Esophagus squamous epithelium (tissue), 5 donors: ENCODE measurements around the gene KRTAP4-9. TPM values are rescaled to one million over a fixed set of nuclear protein-coding genes. Genes with fewer than 3 reads are reported as not detected.
"Not testable (repeated sequence)": the region's sequence is repeated elsewhere in the genome, so short reads cannot be mapped to it uniquely, and the experiment has no call there.

Source experiments
- DNase-seq: peaks from one replicate; lab custom pipeline; 2025; lab: John Stamatoyannopoulos, UW
- H3K27ac ChIP-seq, 4 donors: fragments of 200-600 bp; sonication (generic); one replicate each; pipeline ENCODE4 v1.5.1; 2016 to 2019; ENCODE audit warnings: mild to moderate bottlenecking in 1 of 4
- H3K27me3 ChIP-seq, 4 donors: fragments of 200-600 bp; sonication (generic); 1 replicate in 3 of 4; 2 replicates in 1 of 4; pipeline versions ENCODE4 v1.5.1 to v1.6.0; 2017 to 2021; ENCODE audit warnings: antibody characterized with exemption in 1 of 4
- H3K36me3 ChIP-seq, 3 donors: fragments of 200-600 bp; sonication (generic); one replicate each; pipeline ENCODE4 v1.5.1; 2016 to 2019
- H3K4me1 ChIP-seq, 3 donors: fragments of 200-600 bp; sonication (generic); one replicate each; pipeline ENCODE4 v1.5.1; 2017 to 2019
- H3K4me3 ChIP-seq, 4 donors: fragments of 200-600 bp; sonication (generic); 1 replicate in 3 of 4; 2 replicates in 1 of 4; pipeline ENCODE4 v1.5.1; 2016 to 2019; ENCODE audit warnings: mild to moderate bottlenecking in 2 of 4, moderate library complexity in 1 of 4
- H3K9me3 ChIP-seq, 3 donors: fragments of 200-600 bp; sonication (generic); one replicate each; pipeline ENCODE4 v1.5.1; 2016 to 2019
- CTCF ChIP-seq, 6 experiments: fragments of 450-650 bp in 4 of 6; fragments of 200-600 bp in 2 of 6; sonication (generic) in 2 of 6; IDR thresholded peaks; one replicate each; pipeline ENCODE4 v1.5.1; 2016 to 2019; ENCODE audit warnings: antibody characterized with exemption in 6 of 6, mild to moderate bottlenecking in 4 of 6, moderate library complexity in 4 of 6
- POLR2A ChIP-seq, 4 donors: fragments of 450-650 bp; IDR thresholded peaks; one replicate each; pipeline ENCODE4 v1.6.1; 2017; ENCODE audit warnings: antibody characterized with exemption in 4 of 4, mild to moderate bottlenecking in 4 of 4, moderate library complexity in 3 of 4
- WGBS, 2 donors: methylation state at CpG; one replicate each; pipeline ENCODE4 v1.1.5; 2018; 5-methylcytosine and 5-hydroxymethylcytosine counted together
- intact Hi-C: fragments of 100-400 bp; cut with DNase I; formaldehyde crosslinking; loops from one replicate; pipeline ENCODE4 v1.15.0; 2022
- total RNA-seq, 4 donors: library from RNA; depleted of rRNA; stranded (reverse); fragments of >200 nt; gene quantifications; one replicate each; pipeline ENCODE4 v1.1.0, GENCODE V29; 2016
- donor health status: DM: yes; HTN: yes; CAD: no.

KRTAP4-9 gene
- total RNA-seq, 4 donors from 2014 or later, result not detected

- Histone ChIP-seq H3K4me1 (no peaks in the 10 kb centered on the region), H3K27me3 (peaks cover 0 to 5% (median 0%) of the 10 kb centered on the region in 4 donors), H3K27ac (no peak overlapping the region), H3K4me3 (no peak overlapping the region), H3K9me3 (no peaks in the 10 kb centered on the region), H3K36me3 (no peaks in the 10 kb centered on the region)
- DNase-seq, result no peak
- TF ChIP-seq CTCF (IDR thresholded peaks at IDR 0.05) (no peak), POLR2A (IDR thresholded peaks at IDR 0.05) (no peak)
- intact Hi-C loops, result no loop called here
- WGBS, 2 donors, result 77 to 82% methylated on average over 4 of the region's 4 CpGs
These were observed 41.7 kb upstream of the KRTAP4-9 start for GRCh38 chr17:41063449-41063848.

- DNase-seq, result no peak
- 70 to 75% methylated on average over 1 of the region's 1 CpG for WGBS, 2 donors
- H3K36me3 ChIP-seq, result no peaks in the 10 kb centered on the region
These were observed 40.9 kb upstream of the KRTAP4-9 start for GRCh38 chr17:41064301-41064700.

GRCh38 chr17:41065016-41065689, 40.0 kb upstream of the KRTAP4-9 start:
- H3K27ac ChIP-seq, H3K9me3 ChIP-seq, H3K4me3 ChIP-seq, H3K36me3 ChIP-seq, H3K27me3 ChIP-seq, H3K4me1 ChIP-seq, intact Hi-C loops, DNase-seq: not testable (repeated sequence)
- WGBS, 2 donors, result 62 to 86% methylated on average over 4 to 7 of the region's 16 CpGs

More at GRCh38 chr17:41064301-41064700, 40.9 kb upstream of the KRTAP4-9 start:
- Histone ChIP-seq H3K27me3 (no peaks in the 10 kb centered on the region), H3K9me3 (no peaks in the 10 kb centered on the region), H3K27ac (no peak overlapping the region), H3K4me1 (no peaks in the 10 kb centered on the region), H3K4me3 (no peak overlapping the region)
- no peak for TF ChIP-seq POLR2A (IDR thresholded peaks at IDR 0.05)
- intact Hi-C loops, result no loop called here

GRCh38 chr17:41065829-41066624, 39.2 kb upstream of the KRTAP4-9 start, which contains the start of gene KRTAP2-4:
TSS of gene KRTAP2-4 (minus strand) at chr17:41065879. CDS start at chr17:41065845, 34 bp downstream.
- TF ChIP-seq CTCF (IDR thresholded peaks at IDR 0.05) (no peak), POLR2A (IDR thresholded peaks at IDR 0.05) (no peak)
- 41 to 53% methylated on average over 5 of the region's 6 CpGs for WGBS, 2 donors
- intact Hi-C loops, result no loop called here

GRCh38 chr17:41067281-41067680, 37.9 kb upstream of the KRTAP4-9 start:
- intact Hi-C loops, result no loop called here
- no peaks in the 10 kb centered on the region for H3K36me3 ChIP-seq
- H3K4me3 ChIP-seq, result no peak overlapping the region
- no peak for DNase-seq
- H3K9me3 ChIP-seq, result no peaks in the 10 kb centered on the region
- TF ChIP-seq CTCF (IDR thresholded peaks at IDR 0.05) (no peak), POLR2A (IDR thresholded peaks at IDR 0.05) (no peak)
- no peaks in the 10 kb centered on the region for H3K27me3 ChIP-seq
- no peak overlapping the region for H3K27ac ChIP-seq
- H3K4me1 ChIP-seq, result no peaks in the 10 kb centered on the region

More at GRCh38 chr17:41065829-41066624, 39.2 kb upstream of the KRTAP4-9 start, which contains the start of gene KRTAP2-4:
- H3K4me1 ChIP-seq, result no peaks in the 10 kb centered on the region
- DNase-seq, result no peak
- H3K27me3 ChIP-seq, result no peaks in the 10 kb centered on the region
- no peaks in the 10 kb centered on the region for H3K36me3 ChIP-seq
- H3K9me3 ChIP-seq, result no peaks in the 10 kb centered on the region
- H3K27ac ChIP-seq, result no peak within 1 kb of the TSS
- H3K4me3 ChIP-seq, result no peak within 1 kb of the TSS

- H3K27ac ChIP-seq, result no peak overlapping the region
- H3K27me3 ChIP-seq, result no peaks in the 10 kb centered on the region
- no peak for TF ChIP-seq POLR2A (IDR thresholded peaks at IDR 0.05)
- no peak for TF ChIP-seq CTCF (IDR thresholded peaks at IDR 0.05)
- intact Hi-C loops, result no loop called here
- H3K4me1 ChIP-seq, result no peaks in the 10 kb centered on the region
- DNase-seq, result no peak
- H3K36me3 ChIP-seq, result no peaks in the 10 kb centered on the region
- H3K4me3 ChIP-seq, result no peak overlapping the region
- WGBS, 2 donors, result 55 to 80% methylated on average over 3 of the region's 3 CpGs
- H3K9me3 ChIP-seq, result no peaks in the 10 kb centered on the region
These were observed 36.2 kb upstream of the KRTAP4-9 start for GRCh38 chr17:41069031-41069430.
